Endodermal cell (in vitro differentiated cells): ENCODE results near the gene FTO. TPM values are rescaled to one million over a fixed set of nuclear protein-coding genes. Genes with fewer than 3 reads are reported as not detected.

ENCODE experiments used
- DNase-seq: peaks from one replicate; pipeline ENCODE4 v3.0.0-alpha.2; 2017
- H3K27ac ChIP-seq: 2 replicates; pipeline ENCODE4 v1.5.1; 2013; ENCODE audit warnings: mild to moderate bottlenecking, low read depth, low read length, moderate library complexity
- H3K27me3 ChIP-seq: 2 replicates; pipeline ENCODE4 v1.6.1; 2013; ENCODE audit warnings: mild to moderate bottlenecking, low read length, moderate library complexity; ENCODE audit not compliant: insufficient read depth, control insufficient read depth, poor library complexity, severe bottlenecking
- H3K36me3 ChIP-seq: 2 replicates; pipeline ENCODE4 v1.7.0; 2013; ENCODE audit warnings: mild to moderate bottlenecking, low read length, moderate library complexity; ENCODE audit not compliant: control insufficient read depth, insufficient read depth
- H3K4me1 ChIP-seq: one replicate; pipeline ENCODE4 v1.7.0; 2013; ENCODE audit warnings: low read length; ENCODE audit not compliant: control insufficient read depth, insufficient read depth
- H3K4me3 ChIP-seq: 2 replicates; pipeline ENCODE4 v1.5.1; 2013; ENCODE audit warnings: mild to moderate bottlenecking, low read length, moderate library complexity
- H3K9ac ChIP-seq: 2 replicates; pipeline ENCODE4 v1.6.1; 2013; ENCODE audit warnings: mild to moderate bottlenecking, low read length, moderate library complexity; ENCODE audit not compliant: poor library complexity, severe bottlenecking; ENCODE audit errors: extremely low read depth
- H3K9me3 ChIP-seq: 2 replicates; pipeline ENCODE4 v1.6.1; 2013; ENCODE audit warnings: mild to moderate bottlenecking, low read length, moderate library complexity; ENCODE audit not compliant: control insufficient read depth
- H3K27ac Mint-ChIP-seq: 2 replicates; pipeline ENCODE4 v1.8.0; 2020; ENCODE audit warnings: mixed read lengths
- H3K27me3 Mint-ChIP-seq: 2 replicates; pipeline ENCODE4 v1.8.0; 2021; ENCODE audit warnings: mild to moderate bottlenecking, mixed read lengths; ENCODE audit not compliant: insufficient read depth
- H3K36me3 Mint-ChIP-seq: 2 replicates; pipeline ENCODE4 v1.8.0; 2020; ENCODE audit warnings: low read depth, mixed read lengths
- H3K4me1 Mint-ChIP-seq: 2 replicates; pipeline ENCODE4 v1.8.0; 2020; ENCODE audit warnings: mixed read lengths
- H3K4me3 Mint-ChIP-seq: 2 replicates; pipeline ENCODE4 v1.8.0; 2020; ENCODE audit warnings: mild to moderate bottlenecking, moderate library complexity, mixed read lengths
- H3K9me3 Mint-ChIP-seq: 2 replicates; pipeline ENCODE4 v1.8.0; 2020; ENCODE audit warnings: mild to moderate bottlenecking, mixed read lengths
- WGBS, 2 experiments: methylation state at CpG; one replicate each; pipeline versions ENCODE4 v1.1.5 to v1.1.7; 2013; ENCODE audit warnings: missing lambda C conversion rate in 2 of 2, mixed read lengths in 1 of 2; ENCODE audit not compliant: insufficient coverage in 1 of 2, insufficient read length in 1 of 2; 5-methylcytosine and 5-hydroxymethylcytosine counted together
- total RNA-seq, 2 donors: library from RNA; stranded (reverse); fragmentation: NEBNext Ultra II Directional in 1 of 2; extraction: Animal tissue kit (Norgen Biotek cat#: 25700) in 1 of 2; gene quantifications; 2 replicates in 1 of 2; 3 replicates in 1 of 2; pipeline ENCODE4 v1.2.1, GENCODE V29; 2021
- TF ChIP-seq, protein P1 (sequence below): fragments of 200-600 bp; sonication (generic); conservative IDR thresholded peaks from 2 replicates; pipeline ENCODE4 v1.5.0; 2021; ENCODE audit warnings: antibody characterized with exemption, mild to moderate bottlenecking

FTO gene
- total RNA-seq, 2 donors from 2014 or later: 80.3 to 102 TPM

DNA sequence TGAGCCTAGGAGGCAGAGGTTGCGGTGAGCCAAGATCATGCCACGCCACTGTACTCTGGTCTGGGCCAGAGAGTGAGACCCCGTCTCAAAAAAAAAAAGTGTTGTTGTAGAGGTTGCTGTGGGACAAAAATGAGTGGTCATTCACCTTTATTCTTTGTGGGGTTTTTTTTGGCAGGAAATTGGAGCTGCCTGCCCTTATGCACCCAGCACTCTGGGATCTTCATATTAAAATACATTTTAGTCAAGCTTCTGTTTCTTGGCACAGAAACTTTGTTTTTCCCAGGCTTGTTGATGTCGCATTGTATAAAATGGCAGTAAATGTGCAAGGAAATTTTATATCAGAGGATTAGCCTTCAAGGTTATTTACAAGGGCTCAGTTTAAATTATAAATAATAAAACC lies 174.3 kb downstream of the FTO start:
- H3K27ac ChIP-seq: no peak overlapping the region
- Mint-ChIP-seq H3K27me3 (no peaks in the 10 kb centered on the region), H3K4me1 (no peaks in the 10 kb centered on the region), H3K27ac (no peak overlapping the region), H3K4me3 (no peak overlapping the region), H3K36me3 (peaks cover 16% of the 10 kb centered on the region), H3K9me3 (no peaks in the 10 kb centered on the region)
- DNase-seq: no peak
- H3K27me3 ChIP-seq: no peaks in the 10 kb centered on the region
- no peaks in the 10 kb centered on the region for H3K4me1 ChIP-seq
- H3K9ac ChIP-seq: no peak overlapping the region
- no peak overlapping the region for H3K4me3 ChIP-seq
- no peaks in the 10 kb centered on the region for H3K9me3 ChIP-seq
- WGBS, 2 experiments: 85 to 97% methylated on average over 2 to 4 of the region's 4 CpGs
- TF ChIP-seq, protein P1, sequence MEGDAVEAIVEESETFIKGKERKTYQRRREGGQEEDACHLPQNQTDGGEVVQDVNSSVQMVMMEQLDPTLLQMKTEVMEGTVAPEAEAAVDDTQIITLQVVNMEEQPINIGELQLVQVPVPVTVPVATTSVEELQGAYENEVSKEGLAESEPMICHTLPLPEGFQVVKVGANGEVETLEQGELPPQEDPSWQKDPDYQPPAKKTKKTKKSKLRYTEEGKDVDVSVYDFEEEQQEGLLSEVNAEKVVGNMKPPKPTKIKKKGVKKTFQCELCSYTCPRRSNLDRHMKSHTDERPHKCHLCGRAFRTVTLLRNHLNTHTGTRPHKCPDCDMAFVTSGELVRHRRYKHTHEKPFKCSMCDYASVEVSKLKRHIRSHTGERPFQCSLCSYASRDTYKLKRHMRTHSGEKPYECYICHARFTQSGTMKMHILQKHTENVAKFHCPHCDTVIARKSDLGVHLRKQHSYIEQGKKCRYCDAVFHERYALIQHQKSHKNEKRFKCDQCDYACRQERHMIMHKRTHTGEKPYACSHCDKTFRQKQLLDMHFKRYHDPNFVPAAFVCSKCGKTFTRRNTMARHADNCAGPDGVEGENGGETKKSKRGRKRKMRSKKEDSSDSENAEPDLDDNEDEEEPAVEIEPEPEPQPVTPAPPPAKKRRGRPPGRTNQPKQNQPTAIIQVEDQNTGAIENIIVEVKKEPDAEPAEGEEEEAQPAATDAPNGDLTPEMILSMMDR: no peak
- peaks cover 3% of the 10 kb centered on the region for H3K36me3 ChIP-seq

DNA sequence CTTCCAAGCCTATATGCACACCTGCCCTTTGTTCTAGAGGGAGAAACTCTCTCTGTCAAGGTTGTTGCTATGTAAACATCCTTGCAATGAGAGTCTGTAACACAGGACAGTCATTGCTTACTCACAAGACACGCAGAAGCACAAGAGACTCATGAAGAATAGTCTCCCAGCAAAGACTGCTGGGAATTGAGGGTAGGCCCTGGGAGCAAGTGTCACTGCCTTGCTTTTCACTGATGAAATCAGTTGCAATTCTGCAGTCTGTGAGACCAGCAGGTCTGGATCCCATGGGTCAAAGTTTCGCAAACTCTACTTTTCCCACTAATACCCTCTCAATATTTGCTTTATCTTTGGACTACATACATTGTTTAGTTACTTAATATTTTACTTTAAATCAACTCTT lies 177.4 kb downstream of the FTO start:
- no peaks in the 10 kb centered on the region for H3K4me1 Mint-ChIP-seq
- Histone ChIP-seq H3K9ac (no peak overlapping the region), H3K27me3 (no peaks in the 10 kb centered on the region), H3K9me3 (no peaks in the 10 kb centered on the region), H3K4me3 (no peak overlapping the region), H3K4me1 (no peaks in the 10 kb centered on the region), H3K27ac (no peak overlapping the region), H3K36me3 (peaks cover 3% of the 10 kb centered on the region)
- H3K9me3 Mint-ChIP-seq: no peaks in the 10 kb centered on the region
- H3K4me3 Mint-ChIP-seq: no peak overlapping the region
- no peak for DNase-seq
- TF ChIP-seq, protein P1: no peak
- WGBS, 2 experiments: 89 to 100% methylated on average over 1 to 2 of the region's 2 CpGs
- peaks cover 18% of the 10 kb centered on the region for H3K36me3 Mint-ChIP-seq
- no peaks in the 10 kb centered on the region for H3K27me3 Mint-ChIP-seq
- H3K27ac Mint-ChIP-seq: no peak overlapping the region

DNA sequence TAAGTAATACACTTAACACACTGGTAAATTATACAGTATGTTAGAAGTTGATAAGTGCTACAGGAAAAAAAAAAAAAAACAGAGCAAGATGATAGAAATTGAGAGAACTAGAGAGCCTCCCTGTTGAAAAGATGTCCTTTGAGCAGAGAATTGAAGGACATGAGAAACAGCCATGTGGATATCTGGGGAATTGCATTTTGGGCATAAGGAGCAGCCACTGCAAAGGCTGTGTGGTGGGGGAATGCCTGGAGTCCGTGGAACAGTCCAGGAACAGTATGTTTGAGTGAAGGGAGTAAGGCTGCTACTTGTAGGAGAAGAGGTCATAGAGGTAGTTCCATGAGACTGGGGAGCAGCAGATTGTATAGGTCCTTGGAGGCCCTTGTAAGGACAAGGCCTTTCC lies 178.4 kb downstream of the FTO start:
- no peaks in the 10 kb centered on the region for H3K27me3 Mint-ChIP-seq
- H3K4me1 ChIP-seq: no peaks in the 10 kb centered on the region
- H3K27ac ChIP-seq: no peak overlapping the region
- no peak for DNase-seq
- H3K4me1 Mint-ChIP-seq: no peaks in the 10 kb centered on the region
- no peak overlapping the region for H3K4me3 ChIP-seq
- H3K4me3 Mint-ChIP-seq: no peak overlapping the region
- no peaks in the 10 kb centered on the region for H3K27me3 ChIP-seq
- H3K9ac ChIP-seq: no peak overlapping the region
- peaks cover 5% of the 10 kb centered on the region for H3K9me3 ChIP-seq
- no peaks in the 10 kb centered on the region for H3K9me3 Mint-ChIP-seq
- 97 to 100% methylated on average over 1 of the region's 1 CpG for WGBS, 2 experiments
- H3K36me3 Mint-ChIP-seq: peaks cover 26% of the 10 kb centered on the region
- peaks cover 3% of the 10 kb centered on the region for H3K36me3 ChIP-seq
- no peak overlapping the region for H3K27ac Mint-ChIP-seq
- TF ChIP-seq, protein P1: peak; percentile 46
